Measurements from ENCODE around the gene CACNA1C.

DNA sequence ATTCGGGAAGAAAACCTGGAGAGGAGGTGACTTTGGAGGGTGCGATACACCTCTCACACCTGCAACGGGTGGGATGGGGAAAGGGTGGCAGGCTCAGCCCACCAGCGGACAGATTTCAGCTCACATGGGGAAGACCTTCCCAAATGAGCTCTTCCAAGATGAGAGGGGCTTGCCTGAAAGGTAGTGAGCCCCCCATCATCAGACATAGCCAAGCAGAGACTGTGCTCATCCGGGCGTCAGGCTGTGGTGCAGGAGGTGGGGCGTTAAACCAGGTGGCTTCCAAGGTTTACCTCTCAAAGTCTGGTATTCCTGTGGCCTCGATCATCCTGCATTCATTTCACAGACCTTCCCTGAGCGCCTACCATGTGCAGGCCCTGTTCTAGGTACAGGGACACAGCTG is 636.6 kb downstream of the CACNA1C start:
- TF ChIP-seq POLR2A (IDR thresholded peaks at IDR 0.05) (no peak), CTCF (IDR thresholded peaks at IDR 0.05) (no peak)
